Measurements from ENCODE around the gene MPC2. TPM values are rescaled to one million over a fixed set of nuclear protein-coding genes. Genes with fewer than 3 reads are reported as not detected.
"Not testable (repeated sequence)": the region's sequence is repeated elsewhere in the genome, so short reads cannot be mapped to it uniquely, and the experiment has no call there.

Gene MPC2
- total RNA-seq, 1 donor from 2014 or later: 17.7 TPM

DNA sequence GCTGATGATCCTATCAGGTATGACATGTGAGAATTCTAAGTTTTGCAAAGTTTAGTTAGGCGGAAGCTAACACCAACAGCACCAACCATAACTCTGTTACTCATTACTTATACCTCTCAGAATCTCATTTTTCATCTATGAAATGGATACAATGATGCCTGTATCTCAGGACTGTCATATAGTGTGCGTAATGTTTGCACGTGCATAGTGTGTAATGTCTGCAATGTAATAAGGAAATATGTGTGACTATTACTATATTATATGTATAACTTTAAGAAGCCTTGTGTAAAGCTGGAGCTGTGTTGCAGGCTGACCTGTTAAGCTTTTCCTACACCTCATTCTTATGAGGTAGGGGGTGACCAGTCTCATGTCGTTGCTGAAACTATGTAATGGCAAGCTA lies 36.0 kb downstream of the MPC2 start:
- Histone ChIP-seq H3K4me1 (no peaks in the 10 kb centered on the region), H3K4me3 (no peak overlapping the region), H3K27ac (no peak overlapping the region), H3K9me3 (no peaks in the 10 kb centered on the region), H3K36me3 (no peaks in the 10 kb centered on the region), H3K27me3 (no peaks in the 10 kb centered on the region)
- TF ChIP-seq POLR2AphosphoS5 (IDR thresholded peaks at IDR 0.05; ENCODE audit: insufficient read depth in 1 of 2, low read depth in 1 of 2) (no peak), POLR2A (IDR thresholded peaks at IDR 0.05) (no peak)
- TF ChIP-seq, protein P1, sequence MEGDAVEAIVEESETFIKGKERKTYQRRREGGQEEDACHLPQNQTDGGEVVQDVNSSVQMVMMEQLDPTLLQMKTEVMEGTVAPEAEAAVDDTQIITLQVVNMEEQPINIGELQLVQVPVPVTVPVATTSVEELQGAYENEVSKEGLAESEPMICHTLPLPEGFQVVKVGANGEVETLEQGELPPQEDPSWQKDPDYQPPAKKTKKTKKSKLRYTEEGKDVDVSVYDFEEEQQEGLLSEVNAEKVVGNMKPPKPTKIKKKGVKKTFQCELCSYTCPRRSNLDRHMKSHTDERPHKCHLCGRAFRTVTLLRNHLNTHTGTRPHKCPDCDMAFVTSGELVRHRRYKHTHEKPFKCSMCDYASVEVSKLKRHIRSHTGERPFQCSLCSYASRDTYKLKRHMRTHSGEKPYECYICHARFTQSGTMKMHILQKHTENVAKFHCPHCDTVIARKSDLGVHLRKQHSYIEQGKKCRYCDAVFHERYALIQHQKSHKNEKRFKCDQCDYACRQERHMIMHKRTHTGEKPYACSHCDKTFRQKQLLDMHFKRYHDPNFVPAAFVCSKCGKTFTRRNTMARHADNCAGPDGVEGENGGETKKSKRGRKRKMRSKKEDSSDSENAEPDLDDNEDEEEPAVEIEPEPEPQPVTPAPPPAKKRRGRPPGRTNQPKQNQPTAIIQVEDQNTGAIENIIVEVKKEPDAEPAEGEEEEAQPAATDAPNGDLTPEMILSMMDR (IDR thresholded peaks at IDR 0.05): no peak
- intact Hi-C loops (cut with DNase I): no loop called here
- no peak for DNase-seq (ENCODE audit: extremely low spot score in 2 of 2)

DNA sequence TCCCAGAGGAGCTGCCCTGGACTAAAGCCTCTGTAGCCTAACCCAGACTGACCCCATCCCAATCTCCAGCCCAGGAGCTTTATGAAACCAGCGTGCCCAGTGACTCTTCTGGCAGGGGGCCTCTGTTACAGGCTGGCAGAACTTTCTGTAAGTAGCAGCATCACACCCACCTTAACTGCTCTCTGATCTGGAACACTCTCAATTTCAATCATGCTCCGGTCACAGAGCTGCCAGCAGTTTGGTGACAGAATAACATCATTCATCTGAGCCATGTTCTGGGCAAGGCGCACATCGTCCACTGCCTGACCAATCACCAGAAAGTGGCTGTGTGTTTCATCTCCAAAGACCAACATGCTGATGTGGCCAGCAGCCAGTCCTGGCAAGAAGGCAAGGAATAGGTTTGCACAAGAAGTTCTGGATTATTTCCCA lies 37.6 kb downstream of the MPC2 start:
- no peak for DNase-seq (ENCODE audit: extremely low spot score in 2 of 2)
- TF ChIP-seq POLR2A (IDR thresholded peaks at IDR 0.05) (no peak), POLR2AphosphoS5 (IDR thresholded peaks at IDR 0.05; ENCODE audit: insufficient read depth in 1 of 2, low read depth in 1 of 2) (no peak)
- TF ChIP-seq, protein P1 (IDR thresholded peaks at IDR 0.05): no peak
- intact Hi-C loops (cut with DNase I): no loop called here
- H3K27ac ChIP-seq: no peak overlapping the region
- H3K4me3 ChIP-seq: no peak overlapping the region
- H3K27me3 ChIP-seq: no peaks in the 10 kb centered on the region
- no peaks in the 10 kb centered on the region for H3K36me3 ChIP-seq
- no peaks in the 10 kb centered on the region for H3K9me3 ChIP-seq
- H3K4me1 ChIP-seq: no peaks in the 10 kb centered on the region

DNA sequence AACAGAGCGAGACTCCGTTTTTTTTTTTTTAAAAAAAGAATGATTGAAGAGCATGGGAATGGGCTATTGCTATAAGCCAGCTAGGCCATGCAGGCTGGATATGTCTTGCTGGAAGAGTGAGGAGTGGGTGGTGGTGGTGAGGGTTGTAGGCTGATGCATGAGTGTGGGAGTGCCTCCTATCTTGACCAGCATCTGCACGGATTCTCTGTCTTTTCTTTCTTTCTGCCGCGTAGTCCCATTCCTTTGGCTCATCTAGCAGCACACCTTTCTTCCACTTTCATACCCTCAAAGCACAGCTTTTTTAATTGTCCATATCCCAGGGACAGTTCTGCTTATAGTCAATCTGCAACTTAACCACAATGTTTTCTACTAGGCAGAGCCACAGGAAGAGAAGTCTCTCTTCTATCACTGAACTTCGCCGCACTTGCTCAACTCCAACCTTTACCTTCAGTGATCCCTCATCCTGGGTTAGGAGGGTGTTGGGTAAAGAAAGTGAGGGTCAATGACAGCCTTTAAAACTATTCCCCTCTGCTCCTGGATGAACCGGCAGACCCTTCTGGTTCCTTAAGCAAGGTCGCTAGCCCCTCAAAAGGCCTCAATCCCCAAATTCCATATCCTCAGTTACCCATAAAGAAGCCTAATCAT lies 38.2 kb downstream of the MPC2 start:
- no peaks in the 10 kb centered on the region for H3K4me1 ChIP-seq
- H3K27ac ChIP-seq: no peak overlapping the region
- intact Hi-C loops (cut with DNase I): no loop called here
- H3K9me3 ChIP-seq: no peaks in the 10 kb centered on the region
- no peaks in the 10 kb centered on the region for H3K36me3 ChIP-seq
- no peak for DNase-seq (ENCODE audit: extremely low spot score in 2 of 2)
- TF ChIP-seq POLR2A (IDR thresholded peaks at IDR 0.05) (no peak), POLR2AphosphoS5 (IDR thresholded peaks at IDR 0.05; ENCODE audit: insufficient read depth in 1 of 2, low read depth in 1 of 2) (no peak)
- TF ChIP-seq, protein P1 (IDR thresholded peaks at IDR 0.05): no peak
- no peak overlapping the region for H3K4me3 ChIP-seq
- no peaks in the 10 kb centered on the region for H3K27me3 ChIP-seq

DNA sequence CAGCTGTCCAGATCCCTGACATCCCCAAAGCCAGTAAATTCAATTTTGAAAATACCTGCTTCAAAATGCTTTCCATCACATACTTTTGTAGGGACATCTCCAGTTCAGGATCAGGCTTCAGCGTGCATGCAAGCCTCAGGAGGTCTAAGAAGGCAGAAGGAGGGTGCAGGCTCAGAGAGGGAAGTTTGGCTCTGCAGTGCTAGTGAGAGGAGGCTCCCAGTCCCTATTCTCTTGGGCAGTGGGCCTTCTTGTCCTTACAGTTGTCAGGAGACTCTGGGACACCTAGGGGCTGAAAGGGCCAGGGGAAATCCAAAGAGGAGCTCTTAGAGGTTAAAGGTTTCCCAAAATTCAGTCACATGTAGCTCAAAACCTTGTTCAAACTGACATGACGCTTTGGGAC lies 43.1 kb downstream of the MPC2 start:
- intact Hi-C loops (cut with DNase I): no loop called here
- Histone ChIP-seq H3K27me3 (no peaks in the 10 kb centered on the region), H3K4me1 (no peaks in the 10 kb centered on the region), H3K9me3 (no peaks in the 10 kb centered on the region), H3K36me3 (no peaks in the 10 kb centered on the region), H3K27ac (no peak overlapping the region), H3K4me3 (no peak overlapping the region)
- DNase-seq (ENCODE audit: extremely low spot score in 2 of 2): no peak
- no peak for TF ChIP-seq POLR2AphosphoS5 (IDR thresholded peaks at IDR 0.05; ENCODE audit: insufficient read depth in 1 of 2, low read depth in 1 of 2)
- TF ChIP-seq, protein P1 (IDR thresholded peaks at IDR 0.05): no peak
- no peak for TF ChIP-seq POLR2A (IDR thresholded peaks at IDR 0.05)

DNA sequence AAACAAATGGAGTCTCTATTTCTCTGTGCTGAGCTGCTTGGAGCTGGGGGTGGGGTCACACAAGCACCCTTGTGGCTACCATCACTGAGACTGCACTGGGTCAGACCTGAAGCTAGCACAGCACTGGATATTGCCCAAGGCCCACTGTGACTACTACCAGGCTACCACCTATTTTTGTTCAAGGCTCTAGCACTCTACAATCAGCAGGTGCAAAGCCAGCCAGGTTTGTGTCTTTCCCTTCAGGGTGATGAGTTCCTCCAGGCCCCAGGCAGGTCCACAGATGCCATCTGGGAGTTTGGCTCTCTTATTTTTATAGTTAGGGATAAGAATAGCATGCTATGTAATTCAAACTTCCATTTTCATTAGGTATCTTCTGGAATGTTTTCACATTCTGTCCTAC lies 46.5 kb downstream of the MPC2 start:
- H3K4me3 ChIP-seq: no peak overlapping the region
- TF ChIP-seq POLR2AphosphoS5 (IDR thresholded peaks at IDR 0.05; ENCODE audit: insufficient read depth in 1 of 2, low read depth in 1 of 2) (no peak), POLR2A (IDR thresholded peaks at IDR 0.05) (no peak)
- TF ChIP-seq, protein P1 (IDR thresholded peaks at IDR 0.05): no peak
- DNase-seq (ENCODE audit: extremely low spot score in 2 of 2): no peak

DNA sequence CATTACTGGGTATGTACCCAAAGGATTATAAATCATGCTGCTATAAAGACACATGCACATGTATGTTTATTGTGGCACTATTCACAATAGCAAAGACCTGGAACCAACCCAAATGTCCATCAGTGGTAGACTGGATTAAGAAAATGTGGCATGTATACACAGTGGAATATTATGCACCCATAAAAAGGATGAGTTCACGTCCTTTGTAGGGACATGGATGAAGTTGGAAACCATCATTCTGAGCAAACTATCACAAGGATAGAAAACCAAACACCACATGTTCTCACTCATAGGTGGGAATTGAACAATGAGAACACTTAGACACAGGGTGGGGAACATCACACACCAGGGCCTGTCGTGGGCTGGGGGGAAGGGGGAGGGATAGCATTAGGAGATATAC lies 49.7 kb downstream of the MPC2 start:
- H3K27ac ChIP-seq; intact Hi-C loops (cut with DNase I): not testable (repeated sequence)

More for the DNA sequence above, 46.5 kb downstream of the MPC2 start:
- Histone ChIP-seq H3K27me3 (no peaks in the 10 kb centered on the region), H3K9me3 (no peaks in the 10 kb centered on the region), H3K36me3 (no peaks in the 10 kb centered on the region), H3K27ac (no peak overlapping the region), H3K4me1 (no peaks in the 10 kb centered on the region)
- intact Hi-C loops (cut with DNase I): no loop called here

More for the DNA sequence above, 49.7 kb downstream of the MPC2 start:
- DNase-seq (ENCODE audit: extremely low spot score in 2 of 2); H3K36me3 ChIP-seq; H3K4me3 ChIP-seq; H3K9me3 ChIP-seq; H3K27me3 ChIP-seq; H3K4me1 ChIP-seq: not testable (repeated sequence)

Measured in vagina (tissue), 2 donors.